ENCODE data around the gene BABAM2.

BABAM2 gene

DNA sequence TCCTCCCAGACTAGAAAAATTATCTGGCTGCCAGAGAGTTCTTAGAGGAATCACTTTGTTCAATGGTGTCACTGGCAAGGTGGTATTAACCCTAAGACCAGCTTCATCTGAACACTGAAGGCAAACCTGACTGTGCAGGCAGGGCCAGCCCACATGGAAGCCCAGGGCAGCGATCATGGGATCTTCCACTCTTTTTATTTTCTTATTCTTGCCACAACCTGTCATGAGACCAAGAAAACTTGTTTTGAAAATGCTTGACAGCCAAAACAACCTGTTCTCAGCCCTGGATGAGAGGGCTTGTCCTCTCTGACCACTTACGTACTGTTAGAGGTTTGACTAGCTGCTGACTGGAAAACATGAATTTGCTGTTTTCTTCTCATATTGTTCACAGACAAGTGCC is 426.9 kb downstream of the BABAM2 start:
- CTCF ChIA-PET = no interaction called here

DNA sequence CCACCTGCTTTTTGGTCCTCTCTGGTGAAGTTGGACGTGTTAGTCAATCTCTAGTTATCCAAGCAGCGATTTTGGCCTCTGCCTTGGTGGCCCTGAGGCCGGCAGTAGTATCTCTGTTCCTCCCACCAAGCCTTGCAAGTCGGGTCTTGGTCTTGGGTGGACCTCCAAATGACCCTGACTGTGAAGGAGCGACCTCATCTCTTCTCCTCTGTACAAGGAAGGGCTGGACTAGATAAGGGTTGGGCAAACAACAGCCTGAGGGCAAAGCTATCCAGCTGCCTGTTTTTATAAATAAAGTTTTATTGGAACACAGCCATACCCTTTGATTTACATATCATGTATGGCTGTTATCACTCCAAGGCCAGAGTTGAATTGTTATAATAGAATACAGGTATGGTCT is 427.5 kb downstream of the BABAM2 start:
- ChIA-PET CTCF (no interaction called here), POLR2A (no interaction called here)
- Histone ChIP-seq H3K36me3 (ENCODE audit: control insufficient read depth in 2 of 2, insufficient read depth in 1 of 2, low read length in 2 of 2) (no peaks in the 10 kb centered on the region), H3K27ac (ENCODE audit: extremely low read depth, low read depth, low read length) (no peak overlapping the region), H3K4me3 (ENCODE audit: low read depth, low read length) (no peak overlapping the region), H3K9me3 (ENCODE audit: control insufficient read depth, insufficient read depth, low read depth, low read length) (no peaks in the 10 kb centered on the region), H3K4me1 (ENCODE audit: control insufficient read depth, insufficient read depth, low read length) (no peaks in the 10 kb centered on the region)
- TF ChIP-seq ZNF76 (tag by site-specific recombination; IDR thresholded peaks at IDR 0.05; ENCODE audit: borderline replicate concordance, low read depth) (no peak), ZNF624 (tag by site-specific recombination; IDR thresholded peaks at IDR 0.05) (no peak), ZNF157 (tag by site-specific recombination; IDR thresholded peaks at IDR 0.05) (no peak), BCL11A (tag by site-specific recombination; IDR thresholded peaks at IDR 0.05; ENCODE audit: low read depth) (no peak), GLI4 (tag by site-specific recombination; IDR thresholded peaks at IDR 0.05) (no peak), ZNF664 (tag by site-specific recombination; IDR thresholded peaks at IDR 0.05) (no peak), ZBTB1 (tag by site-specific recombination; IDR thresholded peaks at IDR 0.05) (no peak), ZNF830 (tag by site-specific recombination; IDR thresholded peaks at IDR 0.05; ENCODE audit: low read depth) (no peak), ZNF184 (tag by site-specific recombination; IDR thresholded peaks at IDR 0.05) (no peak), ZNF560 (tag by site-specific recombination; IDR thresholded peaks at IDR 0.05; ENCODE audit: borderline replicate concordance) (no peak)
- TF ChIP-seq, protein P1, sequence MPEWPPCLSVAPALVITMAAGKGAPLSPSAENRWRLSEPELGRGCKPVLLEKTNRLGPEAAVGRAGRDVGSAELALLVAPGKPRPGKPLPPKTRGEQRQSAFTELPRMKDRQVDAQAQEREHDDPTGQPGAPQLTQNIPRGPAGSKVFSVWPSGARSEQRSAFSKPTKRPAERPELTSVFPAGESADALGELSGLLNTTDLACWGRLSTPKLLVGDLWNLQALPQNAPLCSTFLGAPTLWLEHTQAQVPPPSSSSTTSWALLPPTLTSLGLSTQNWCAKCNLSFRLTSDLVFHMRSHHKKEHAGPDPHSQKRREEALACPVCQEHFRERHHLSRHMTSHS (tag by site-specific recombination; IDR thresholded peaks at IDR 0.05) = no peak
- TF ChIP-seq, protein P2, sequence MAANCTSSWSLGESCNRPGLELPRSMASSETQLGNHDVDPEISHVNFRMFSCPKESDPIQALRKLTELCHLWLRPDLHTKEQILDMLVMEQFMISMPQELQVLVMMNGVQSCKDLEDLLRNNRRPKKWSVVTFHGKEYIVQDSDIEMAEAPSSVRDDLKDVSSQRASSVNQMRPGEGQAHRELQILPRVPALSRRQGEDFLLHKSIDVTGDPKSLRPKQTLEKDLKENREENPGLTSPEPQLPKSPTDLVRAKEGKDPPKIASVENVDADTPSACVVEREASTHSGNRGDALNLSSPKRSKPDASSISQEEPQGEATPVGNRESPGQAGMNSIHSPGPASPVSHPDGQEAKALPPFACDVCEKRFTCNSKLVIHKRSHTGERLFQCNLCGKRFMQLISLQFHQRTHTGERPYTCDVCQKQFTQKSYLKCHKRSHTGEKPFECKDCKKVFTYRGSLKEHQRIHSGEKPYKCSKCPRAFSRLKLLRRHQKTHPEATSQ (tag by site-specific recombination; IDR thresholded peaks at IDR 0.05) = no peak
- TF ChIP-seq, protein P3, sequence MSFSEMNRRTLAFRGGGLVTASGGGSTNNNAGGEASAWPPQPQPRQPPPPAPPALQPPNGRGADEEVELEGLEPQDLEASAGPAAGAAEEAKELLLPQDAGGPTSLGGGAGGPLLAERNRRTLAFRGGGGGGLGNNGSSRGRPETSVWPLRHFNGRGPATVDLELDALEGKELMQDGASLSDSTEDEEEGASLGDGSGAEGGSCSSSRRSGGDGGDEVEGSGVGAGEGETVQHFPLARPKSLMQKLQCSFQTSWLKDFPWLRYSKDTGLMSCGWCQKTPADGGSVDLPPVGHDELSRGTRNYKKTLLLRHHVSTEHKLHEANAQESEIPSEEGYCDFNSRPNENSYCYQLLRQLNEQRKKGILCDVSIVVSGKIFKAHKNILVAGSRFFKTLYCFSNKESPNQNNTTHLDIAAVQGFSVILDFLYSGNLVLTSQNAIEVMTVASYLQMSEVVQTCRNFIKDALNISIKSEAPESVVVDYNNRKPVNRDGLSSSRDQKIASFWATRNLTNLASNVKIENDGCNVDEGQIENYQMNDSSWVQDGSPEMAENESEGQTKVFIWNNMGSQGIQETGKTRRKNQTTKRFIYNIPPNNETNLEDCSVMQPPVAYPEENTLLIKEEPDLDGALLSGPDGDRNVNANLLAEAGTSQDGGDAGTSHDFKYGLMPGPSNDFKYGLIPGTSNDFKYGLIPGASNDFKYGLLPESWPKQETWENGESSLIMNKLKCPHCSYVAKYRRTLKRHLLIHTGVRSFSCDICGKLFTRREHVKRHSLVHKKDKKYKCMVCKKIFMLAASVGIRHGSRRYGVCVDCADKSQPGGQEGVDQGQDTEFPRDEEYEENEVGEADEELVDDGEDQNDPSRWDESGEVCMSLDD (tag by site-specific recombination; IDR thresholded peaks at IDR 0.05) = no peak
- TF ChIP-seq, protein P4, sequence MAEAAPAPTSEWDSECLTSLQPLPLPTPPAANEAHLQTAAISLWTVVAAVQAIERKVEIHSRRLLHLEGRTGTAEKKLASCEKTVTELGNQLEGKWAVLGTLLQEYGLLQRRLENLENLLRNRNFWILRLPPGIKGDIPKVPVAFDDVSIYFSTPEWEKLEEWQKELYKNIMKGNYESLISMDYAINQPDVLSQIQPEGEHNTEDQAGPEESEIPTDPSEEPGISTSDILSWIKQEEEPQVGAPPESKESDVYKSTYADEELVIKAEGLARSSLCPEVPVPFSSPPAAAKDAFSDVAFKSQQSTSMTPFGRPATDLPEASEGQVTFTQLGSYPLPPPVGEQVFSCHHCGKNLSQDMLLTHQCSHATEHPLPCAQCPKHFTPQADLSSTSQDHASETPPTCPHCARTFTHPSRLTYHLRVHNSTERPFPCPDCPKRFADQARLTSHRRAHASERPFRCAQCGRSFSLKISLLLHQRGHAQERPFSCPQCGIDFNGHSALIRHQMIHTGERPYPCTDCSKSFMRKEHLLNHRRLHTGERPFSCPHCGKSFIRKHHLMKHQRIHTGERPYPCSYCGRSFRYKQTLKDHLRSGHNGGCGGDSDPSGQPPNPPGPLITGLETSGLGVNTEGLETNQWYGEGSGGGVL (tag by site-specific recombination; IDR thresholded peaks at IDR 0.05) = no peak
- TF ChIP-seq, protein P5, sequence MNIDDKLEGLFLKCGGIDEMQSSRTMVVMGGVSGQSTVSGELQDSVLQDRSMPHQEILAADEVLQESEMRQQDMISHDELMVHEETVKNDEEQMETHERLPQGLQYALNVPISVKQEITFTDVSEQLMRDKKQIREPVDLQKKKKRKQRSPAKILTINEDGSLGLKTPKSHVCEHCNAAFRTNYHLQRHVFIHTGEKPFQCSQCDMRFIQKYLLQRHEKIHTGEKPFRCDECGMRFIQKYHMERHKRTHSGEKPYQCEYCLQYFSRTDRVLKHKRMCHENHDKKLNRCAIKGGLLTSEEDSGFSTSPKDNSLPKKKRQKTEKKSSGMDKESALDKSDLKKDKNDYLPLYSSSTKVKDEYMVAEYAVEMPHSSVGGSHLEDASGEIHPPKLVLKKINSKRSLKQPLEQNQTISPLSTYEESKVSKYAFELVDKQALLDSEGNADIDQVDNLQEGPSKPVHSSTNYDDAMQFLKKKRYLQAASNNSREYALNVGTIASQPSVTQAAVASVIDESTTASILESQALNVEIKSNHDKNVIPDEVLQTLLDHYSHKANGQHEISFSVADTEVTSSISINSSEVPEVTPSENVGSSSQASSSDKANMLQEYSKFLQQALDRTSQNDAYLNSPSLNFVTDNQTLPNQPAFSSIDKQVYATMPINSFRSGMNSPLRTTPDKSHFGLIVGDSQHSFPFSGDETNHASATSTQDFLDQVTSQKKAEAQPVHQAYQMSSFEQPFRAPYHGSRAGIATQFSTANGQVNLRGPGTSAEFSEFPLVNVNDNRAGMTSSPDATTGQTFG (tag by site-specific recombination; IDR thresholded peaks at IDR 0.05; ENCODE audit: borderline replicate concordance) = no peak

More for the DNA sequence above, 426.9 kb downstream of the BABAM2 start:
- Histone ChIP-seq H3K4me3 (ENCODE audit: low read depth, low read length) (no peak overlapping the region), H3K4me1 (ENCODE audit: control insufficient read depth, insufficient read depth, low read length) (no peaks in the 10 kb centered on the region), H3K36me3 (ENCODE audit: control insufficient read depth in 2 of 2, insufficient read depth in 1 of 2, low read length in 2 of 2) (no peaks in the 10 kb centered on the region), H3K27ac (ENCODE audit: extremely low read depth, low read depth, low read length) (no peak overlapping the region), H3K9me3 (ENCODE audit: control insufficient read depth, insufficient read depth, low read depth, low read length) (no peaks in the 10 kb centered on the region)
- no peak for TF ChIP-seq ZNF223 (tag by site-specific recombination; IDR thresholded peaks at IDR 0.05)
- TF ChIP-seq ZNF174 (tag by site-specific recombination; IDR thresholded peaks at IDR 0.05) = no peak
- TF ChIP-seq ZNF37A (tag by site-specific recombination; IDR thresholded peaks at IDR 0.05) = no peak
- POLR2A ChIA-PET = no interaction called here
